RWPE1 (cell line): ENCODE results near the gene HS3ST5.

Source experiments
- CTCF ChIA-PET: fragments of 350-600 bp; sonication (Branson Sonifier 250); formaldehyde crosslinking; extraction: SDS; loops from one replicate; lab custom pipeline; 2021; lab: Yijun Ruan, JAX
- POLR2A ChIA-PET: fragments of 400-600 bp; formaldehyde crosslinking; extraction: SDS; loops from one replicate; lab custom pipeline; 2020; ENCODE audit warnings: antibody characterized with exemption; ENCODE audit not compliant: low non-redundant PET; lab: Yijun Ruan, JAX
- DNase-seq: peaks from one replicate; pipeline ENCODE4 v3.0.0; 2012; ENCODE audit warnings: low spot score
- H3K27ac ChIP-seq: fragments of 450-650 bp; 2 replicates; pipeline ENCODE4 v1.5.1; 2017
- CTCF ChIP-seq: fragments of 450-650 bp; conservative IDR thresholded peaks from 2 replicates; pipeline ENCODE4 v1.5.1; 2017; ENCODE audit warnings: low read depth, mild to moderate bottlenecking

Gene HS3ST5

DNA sequence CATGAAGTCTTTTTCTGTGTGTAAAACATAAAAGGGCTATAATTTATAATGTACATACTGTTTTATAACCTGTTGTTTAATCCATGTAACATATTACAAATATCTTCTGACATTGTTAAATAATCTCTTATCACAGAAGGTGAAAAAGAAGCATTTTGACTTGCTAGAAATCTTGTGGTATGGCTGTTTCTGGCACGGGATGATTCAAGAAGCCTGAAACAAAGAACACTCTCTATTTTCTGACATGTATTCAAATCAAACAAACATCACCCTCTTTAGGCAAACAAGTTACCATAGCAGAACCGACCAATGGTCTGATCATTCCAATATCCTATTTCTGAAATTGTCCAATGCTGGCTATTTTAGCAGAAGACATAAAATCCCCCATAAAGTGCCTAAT, 55.4 kb downstream of the HS3ST5 start:
- ChIA-PET POLR2A (no interaction called here), CTCF (no interaction called here)
- H3K27ac ChIP-seq: no peak overlapping the region
- no peak for DNase-seq
- TF ChIP-seq CTCF: no peak

DNA sequence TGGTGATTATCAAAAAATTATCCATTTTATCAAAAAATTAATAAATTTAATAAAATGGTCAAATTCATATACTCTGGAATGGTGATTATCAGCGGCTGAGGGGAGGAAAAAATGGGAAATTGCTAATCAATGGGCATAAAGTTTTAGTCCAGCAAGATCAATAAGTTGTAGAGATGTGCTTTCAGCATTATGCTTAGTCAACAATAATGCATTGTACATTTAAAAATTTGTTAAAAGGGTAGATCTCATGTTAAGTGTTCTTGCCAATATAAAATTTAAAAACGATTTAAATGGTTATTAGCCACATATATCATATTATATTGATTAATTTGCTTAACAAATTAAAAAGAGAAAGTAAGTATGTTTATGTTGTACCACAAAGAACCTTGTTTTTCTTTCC, 56.6 kb downstream of the HS3ST5 start:
- ChIA-PET CTCF (no interaction called here), POLR2A (no interaction called here)
- no peak for TF ChIP-seq CTCF
- DNase-seq: no peak
- H3K27ac ChIP-seq: no peak overlapping the region

- no peak overlapping the region for H3K27ac ChIP-seq
- ChIA-PET CTCF (no interaction called here), POLR2A (no interaction called here)
- no peak for TF ChIP-seq CTCF
- no peak for DNase-seq
Observed at GRCh38 chr6:114284281-114284680, 58.5 kb downstream of the HS3ST5 start.

DNA sequence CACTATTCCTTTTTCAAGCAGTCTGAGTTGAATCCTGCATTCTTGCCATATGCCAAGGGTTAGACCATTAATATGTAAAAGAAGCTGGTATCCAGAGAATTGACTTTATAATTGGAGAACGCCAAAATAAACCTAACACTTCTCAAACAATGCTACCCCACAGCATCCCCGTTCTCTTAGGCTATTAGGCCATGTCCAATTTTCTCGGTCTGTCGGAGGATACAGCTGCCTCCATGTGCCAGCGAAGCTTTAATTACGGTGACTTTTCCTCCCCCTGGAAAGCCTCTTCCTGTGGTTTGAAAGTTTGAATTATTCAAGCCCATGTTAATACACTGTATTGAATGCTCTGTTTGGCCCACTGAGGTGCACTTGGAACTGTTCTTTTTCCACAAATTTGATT, 60.5 kb downstream of the HS3ST5 start:
- ChIA-PET POLR2A (no interaction called here), CTCF (interaction anchor here (0.6 to 0.7 kb wide), 2 partner anchors 112 to 179 kb away, joined by 3 read pairs; no protein-coding TSS in a partner anchor)
- TF ChIP-seq CTCF: no peak
- H3K27ac ChIP-seq: no peak overlapping the region
- DNase-seq: no peak

- H3K27ac ChIP-seq: no peak overlapping the region
- TF ChIP-seq CTCF: no peak
- ChIA-PET CTCF (no interaction called here), POLR2A (no interaction called here)
- no peak for DNase-seq
Observed at GRCh38 chr6:114281496-114281895, 61.3 kb downstream of the HS3ST5 start.

DNA sequence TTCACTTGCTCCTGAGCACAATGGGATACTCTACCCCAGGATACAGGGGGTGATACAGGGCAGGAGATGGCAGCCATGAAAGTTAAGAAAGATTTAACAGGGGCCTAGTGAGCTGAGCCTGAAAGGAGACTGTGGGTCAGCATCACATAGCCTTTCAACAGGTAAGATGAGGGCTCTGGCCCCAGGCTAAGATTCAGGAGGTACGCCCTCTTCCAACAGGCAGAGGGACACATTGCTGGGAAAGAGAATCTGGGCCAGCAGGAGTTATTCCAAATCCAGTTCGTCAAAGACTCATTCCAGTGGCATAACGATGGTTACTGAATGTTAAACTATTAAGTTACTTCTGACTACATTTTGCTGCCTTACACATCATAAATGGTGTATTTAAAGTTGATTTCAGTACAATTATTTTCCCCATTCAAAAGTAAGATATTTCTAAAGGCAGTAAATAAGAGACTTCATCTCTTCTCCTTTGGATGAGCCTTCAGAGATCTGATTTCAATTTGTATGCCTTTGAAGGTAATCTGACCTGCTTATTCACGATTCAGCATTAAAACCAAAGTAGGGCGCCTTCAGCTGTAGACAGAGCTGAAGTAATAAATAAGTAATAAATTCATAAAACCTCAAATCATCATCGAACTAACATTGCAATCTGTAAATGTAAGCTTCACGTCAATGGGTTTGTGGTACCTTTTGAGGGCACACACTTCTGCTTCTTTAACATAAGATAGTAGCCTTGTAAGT, 62.4 kb downstream of the HS3ST5 start:
- H3K27ac ChIP-seq: no peak overlapping the region
- DNase-seq: no peak
- no peak for TF ChIP-seq CTCF
- ChIA-PET POLR2A (no interaction called here), CTCF (interaction anchor here (0.5 kb wide), 1 partner anchor 11 kb away, joined by 3 read pairs; no protein-coding TSS in a partner anchor)
